ENCODE measurements around the gene HLF. TPM values are rescaled to one million over a fixed set of nuclear protein-coding genes. Genes with fewer than 3 reads are reported as not detected.
A peak's percentile ranks its signal among the peaks of the same experiment; 100 is the strongest.

Gene HLF
- total RNA-seq, 4 donors from 2014 or later, result 137 to 176 (median 154) TPM

- Histone ChIP-seq H3K27me3 (no peaks in the 10 kb centered on the region), H3K36me3 (peaks cover 2 to 55% (median 29%) of the 10 kb centered on the region in 4 donors), H3K4me1 (peaks cover 0 to 36% (median 27%) of the 10 kb centered on the region in 4 donors), H3K9me3 (no peaks in the 10 kb centered on the region), H3K27ac (replicated peaks in 1 of 4) (peak overlapping the region in 3 of 4 donors; percentile 4 to 61 (median 45)), H3K4me3 (no peak overlapping the region)
- intact Hi-C loops (cut with DNase I), result no loop called here
- DNase-seq (ENCODE audit: extremely low spot score), result no peak
- no peak for TF ChIP-seq EP300 (IDR thresholded peaks at IDR 0.05)
- WGBS, result 57% methylated on average over 6 of the region's 6 CpGs
Observed at GRCh38 chr17:55321427-55322060, 56.8 kb downstream of the HLF start.

- intact Hi-C loops (cut with DNase I), result no loop called here
- H3K4me1 ChIP-seq, result peaks cover 0 to 42% (median 27%) of the 10 kb centered on the region in 4 donors
- H3K36me3 ChIP-seq, result peaks cover 0 to 45% (median 19%) of the 10 kb centered on the region in 4 donors
- TF ChIP-seq EP300 (IDR thresholded peaks at IDR 0.05) (no peak), POLR2AphosphoS5 (IDR thresholded peaks at IDR 0.05) (no peak), POLR2A (IDR thresholded peaks at IDR 0.05; ENCODE audit: low read depth) (no peak), CTCF (IDR thresholded peaks at IDR 0.05) (no peak)
- no peak for DNase-seq (ENCODE audit: extremely low spot score)
- H3K4me3 ChIP-seq, result no peak overlapping the region
- H3K27me3 ChIP-seq, result no peaks in the 10 kb centered on the region
- H3K9me3 ChIP-seq, result no peaks in the 10 kb centered on the region
- 90% methylated on average over 11 of the region's 11 CpGs for WGBS
- no peak overlapping the region for H3K27ac ChIP-seq (replicated peaks in 1 of 4)
Observed at GRCh38 chr17:55322453-55322985, 57.8 kb downstream of the HLF start.

- DNase-seq (ENCODE audit: extremely low spot score), result no peak
- no peaks in the 10 kb centered on the region for H3K27me3 ChIP-seq
- H3K4me3 ChIP-seq, result no peak overlapping the region
- H3K27ac ChIP-seq (replicated peaks in 1 of 4), result no peak overlapping the region
- 95% methylated on average over 7 of the region's 7 CpGs for WGBS
- peaks cover 0 to 33% (median 12%) of the 10 kb centered on the region in 4 donors for H3K36me3 ChIP-seq
- intact Hi-C loops (cut with DNase I), result no loop called here
- no peak for TF ChIP-seq POLR2AphosphoS5 (IDR thresholded peaks at IDR 0.05)
- no peaks in the 10 kb centered on the region for H3K9me3 ChIP-seq
- H3K4me1 ChIP-seq, result peaks cover 0 to 47% (median 27%) of the 10 kb centered on the region in 4 donors
Observed at GRCh38 chr17:55323518-55324295, 58.9 kb downstream of the HLF start.

GRCh38 chr17:55324296-55324978 lies 59.7 kb downstream of the HLF start:
- 87% methylated on average over 9 of the region's 9 CpGs for WGBS

GRCh38 chr17:55325406-55325805 lies 60.6 kb downstream of the HLF start:
- Histone ChIP-seq H3K27me3 (no peaks in the 10 kb centered on the region), H3K4me1 (peaks cover 0 to 40% (median 20%) of the 10 kb centered on the region in 4 donors), H3K36me3 (peaks cover 0 to 16% (median 8%) of the 10 kb centered on the region in 4 donors), H3K27ac (replicated peaks in 1 of 4) (no peak overlapping the region), H3K4me3 (no peak overlapping the region), H3K9me3 (no peaks in the 10 kb centered on the region)
- DNase-seq (ENCODE audit: extremely low spot score), result no peak
- TF ChIP-seq POLR2AphosphoS5 (IDR thresholded peaks at IDR 0.05), result no peak
- no peak for TF ChIP-seq CTCF (IDR thresholded peaks at IDR 0.05)
- TF ChIP-seq EP300 (IDR thresholded peaks at IDR 0.05), result no peak
- WGBS, result 50% methylated on average over 2 of the region's 2 CpGs
- intact Hi-C loops (cut with DNase I), result no loop called here

More at GRCh38 chr17:55324296-55324978, 59.7 kb downstream of the HLF start:
- TF ChIP-seq EP300 (IDR thresholded peaks at IDR 0.05) (no peak), POLR2AphosphoS5 (IDR thresholded peaks at IDR 0.05) (no peak), POLR2A (IDR thresholded peaks at IDR 0.05; ENCODE audit: low read depth) (no peak), CTCF (IDR thresholded peaks at IDR 0.05) (no peak)
- Histone ChIP-seq H3K9me3 (no peaks in the 10 kb centered on the region), H3K4me3 (no peak overlapping the region), H3K27ac (replicated peaks in 1 of 4) (no peak overlapping the region), H3K4me1 (peaks cover 0 to 47% (median 23%) of the 10 kb centered on the region in 4 donors), H3K27me3 (no peaks in the 10 kb centered on the region), H3K36me3 (peaks cover 0 to 26% (median 9%) of the 10 kb centered on the region in 4 donors)
- no peak for DNase-seq (ENCODE audit: extremely low spot score)
- intact Hi-C loops (cut with DNase I), result no loop called here
